HG03442 (cell line): ENCODE measurements around the gene NCKAP5.

Source experiments
- ATAC-seq: cut with Tn5 transposase; IDR thresholded peaks from one replicate; pipeline ENCODE4 v1.9.1; 2021; ENCODE audit warnings: mild to moderate bottlenecking, moderate library complexity; ENCODE audit not compliant: unreplicated experiment

Gene NCKAP5

DNA sequence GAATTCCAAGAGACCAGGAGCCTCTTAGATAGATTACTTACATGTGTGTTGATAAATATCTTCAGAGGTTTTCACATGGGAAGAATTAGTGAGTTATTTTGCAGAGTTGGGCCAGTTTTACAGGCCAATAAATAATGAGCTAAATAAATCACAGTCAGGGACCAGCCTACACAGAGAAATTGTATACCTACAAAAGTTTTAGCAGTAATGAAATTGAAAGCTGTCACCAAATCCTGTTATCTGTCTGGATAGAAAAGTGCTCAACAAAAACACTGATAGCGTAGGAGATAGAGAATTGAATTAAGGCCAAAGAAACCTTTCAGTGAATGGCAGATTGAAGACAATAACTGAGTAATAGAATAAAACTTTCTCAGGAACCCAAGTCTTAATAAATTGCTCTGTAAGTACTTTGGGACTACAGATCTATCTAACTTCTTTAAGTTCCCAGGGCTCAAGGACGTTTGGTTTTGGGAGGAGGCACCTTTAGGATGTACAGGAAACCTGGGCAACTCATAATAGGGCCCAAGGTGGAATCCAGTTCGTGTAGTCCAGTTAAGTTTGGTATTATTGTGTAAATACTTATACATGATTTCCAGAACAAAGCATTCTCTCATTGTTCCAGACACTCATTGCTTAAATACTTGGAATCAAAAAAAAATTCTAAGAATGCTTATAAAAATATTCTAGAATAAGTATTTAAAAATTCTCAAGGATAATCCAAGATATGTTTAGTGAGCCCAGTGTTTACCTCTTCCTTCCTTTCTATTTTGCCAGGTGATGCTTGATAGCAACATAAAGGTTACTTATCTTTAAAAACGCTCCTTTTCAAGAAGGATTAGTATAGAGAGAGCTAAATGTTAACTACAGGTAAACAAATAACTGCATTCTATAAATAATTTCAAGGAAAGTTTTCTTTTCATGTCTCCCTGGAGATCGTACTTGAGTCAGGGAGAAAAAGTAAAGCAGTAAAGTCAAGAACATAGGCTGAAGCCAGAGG lies 134.5 kb downstream of the NCKAP5 start:
- no peak for ATAC-seq

GRCh38 chr2:133432778-133433177 lies 135.5 kb downstream of the NCKAP5 start:
- ATAC-seq, result no peak

DNA sequence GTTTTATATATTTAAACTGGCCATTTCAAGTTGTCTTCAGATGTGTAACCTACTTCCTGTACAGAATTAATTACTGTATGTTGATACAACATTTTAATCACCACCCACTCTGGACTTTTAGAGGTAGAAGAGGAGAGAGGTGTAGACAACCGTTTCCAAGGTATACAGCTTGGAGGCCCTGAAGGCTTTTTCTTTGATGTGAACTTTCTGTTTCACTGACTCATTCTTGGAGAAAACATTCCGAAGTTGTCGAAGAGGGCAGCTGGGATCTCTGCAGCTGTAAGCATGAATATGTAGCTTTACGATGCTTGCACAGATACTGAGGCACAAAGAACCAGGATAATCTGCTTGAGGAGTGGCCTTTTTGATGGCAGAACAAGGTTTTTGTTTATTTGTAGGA lies 137.0 kb downstream of the NCKAP5 start:
- ATAC-seq, result no peak

DNA sequence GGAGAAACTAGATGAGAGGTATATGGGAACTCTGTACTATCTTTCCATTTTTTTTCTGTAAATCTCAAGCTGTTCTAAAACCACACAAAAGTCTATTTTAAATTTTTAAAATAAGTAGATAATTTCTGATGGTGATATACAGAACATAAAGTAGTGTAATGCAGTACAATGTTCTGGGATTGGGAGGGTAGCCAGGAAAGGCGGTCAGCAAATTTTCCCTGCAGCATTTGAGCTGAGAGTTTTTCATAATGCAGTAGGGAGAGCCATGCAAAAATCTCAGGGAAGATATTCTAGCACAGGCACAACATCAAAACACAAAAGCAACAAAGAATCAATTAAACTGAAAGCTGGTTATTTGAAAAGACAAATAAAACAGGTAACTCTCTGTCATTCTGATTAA lies 141.5 kb downstream of the NCKAP5 start:
- no peak for ATAC-seq

GRCh38 chr2:133425612-133426011 lies 142.7 kb downstream of the NCKAP5 start:
- ATAC-seq, result no peak

- no peak for ATAC-seq
These were observed 143.4 kb downstream of the NCKAP5 start for GRCh38 chr2:133424876-133425275.

DNA sequence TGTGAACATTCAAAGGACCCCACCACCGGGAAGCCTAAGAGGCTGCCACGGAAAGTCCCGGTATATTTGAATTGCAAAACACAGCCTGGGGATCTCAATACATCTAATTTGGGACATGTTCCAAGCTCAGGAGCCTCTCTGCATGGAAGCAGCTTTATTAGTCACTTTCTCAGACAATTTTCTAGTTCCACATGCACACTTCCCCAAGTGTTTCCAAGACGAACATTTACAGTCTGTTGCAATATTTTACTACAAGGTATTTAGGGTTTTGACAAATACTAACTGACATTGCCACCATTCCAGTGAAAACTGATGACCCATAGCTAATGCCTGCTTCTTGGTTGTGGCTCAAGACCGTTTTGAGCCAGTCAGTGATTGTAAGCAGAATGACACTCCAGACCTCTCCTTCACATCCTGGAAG lies 145.3 kb downstream of the NCKAP5 start:
- ATAC-seq, result no peak

DNA sequence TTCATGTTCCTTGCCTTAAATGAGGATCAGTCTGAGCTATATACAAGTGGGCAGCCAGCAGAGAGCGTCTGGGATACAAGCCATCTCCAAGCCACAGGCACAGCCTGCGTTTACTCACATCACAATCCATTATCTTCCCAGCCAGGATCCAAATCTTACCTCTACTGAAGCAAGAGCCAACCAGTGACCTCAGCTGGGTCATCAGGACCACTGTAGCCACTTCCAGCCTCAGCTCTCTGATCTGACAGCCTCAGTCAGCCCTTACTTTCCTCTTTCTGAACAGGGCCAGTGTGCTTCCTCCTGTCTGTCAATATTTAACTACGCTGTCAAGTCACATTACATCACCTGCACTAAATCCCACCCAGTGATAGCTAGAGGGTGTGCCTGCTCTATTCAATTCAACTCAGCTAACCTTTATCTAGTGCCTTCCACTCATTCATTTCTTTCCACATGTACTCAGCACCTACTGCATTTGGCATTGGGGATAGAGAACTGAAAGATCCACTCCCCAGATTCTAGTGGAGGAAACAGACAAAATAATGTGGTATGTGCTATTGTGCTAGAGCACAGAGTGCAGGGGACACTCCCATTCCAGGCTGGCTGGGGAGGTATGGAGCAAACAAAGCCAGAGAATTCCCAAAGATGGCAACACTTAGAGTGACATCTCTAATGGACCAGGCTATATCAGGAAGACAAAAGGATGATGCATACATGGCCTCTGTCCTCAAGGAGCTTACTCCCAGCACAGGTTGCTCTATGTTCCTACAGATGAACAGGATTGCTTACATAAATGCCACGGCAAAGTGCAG lies 146.5 kb downstream of the NCKAP5 start:
- ATAC-seq, result peak; percentile 75

GRCh38 chr2:133420788-133421187 lies 147.5 kb downstream of the NCKAP5 start:
- no peak for ATAC-seq

- no peak for ATAC-seq
These were observed 149.6 kb downstream of the NCKAP5 start for GRCh38 chr2:133418671-133419070.

- ATAC-seq, result no peak
These were observed 150.2 kb downstream of the NCKAP5 start for GRCh38 chr2:133418021-133418420.

DNA sequence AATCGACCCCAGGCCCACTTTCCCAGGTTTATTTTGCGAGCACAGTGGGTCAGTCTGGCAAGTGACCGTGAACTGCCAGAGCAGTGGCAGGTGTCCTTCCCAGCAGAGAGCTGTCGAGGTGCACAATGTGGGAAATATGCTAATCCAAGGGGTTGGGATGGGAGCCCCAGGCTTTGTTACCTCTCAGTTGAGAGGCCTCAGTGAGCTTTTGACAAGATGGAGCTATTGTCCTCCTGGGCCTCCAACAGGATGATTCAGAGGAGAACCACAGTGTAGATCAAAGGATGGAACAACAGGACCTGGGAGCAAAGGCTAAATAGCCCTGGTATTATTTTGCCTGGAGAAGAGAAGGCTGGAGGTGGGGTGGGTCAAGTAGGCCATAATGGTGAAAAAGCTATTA lies 150.8 kb downstream of the NCKAP5 start:
- ATAC-seq, result no peak

DNA sequence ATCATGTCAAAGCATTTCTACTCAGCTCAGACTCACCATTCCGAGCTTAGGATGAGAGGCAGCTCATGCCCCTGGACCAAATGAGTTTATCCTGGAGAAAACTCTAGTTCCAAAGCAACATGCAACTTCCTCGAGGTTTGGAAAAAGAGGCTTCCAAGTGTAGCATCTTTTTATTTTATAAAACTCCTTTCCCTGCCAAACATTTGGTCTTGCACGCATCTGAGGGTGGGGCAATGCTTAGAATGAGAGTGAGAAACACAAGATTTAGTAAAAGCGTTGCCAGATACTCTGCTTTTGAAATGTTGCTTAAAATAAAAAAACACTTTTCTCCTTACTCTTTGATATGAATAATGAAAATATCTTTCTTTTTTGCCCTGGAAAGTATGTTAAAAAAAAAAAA lies 151.5 kb downstream of the NCKAP5 start:
- no peak for ATAC-seq

DNA sequence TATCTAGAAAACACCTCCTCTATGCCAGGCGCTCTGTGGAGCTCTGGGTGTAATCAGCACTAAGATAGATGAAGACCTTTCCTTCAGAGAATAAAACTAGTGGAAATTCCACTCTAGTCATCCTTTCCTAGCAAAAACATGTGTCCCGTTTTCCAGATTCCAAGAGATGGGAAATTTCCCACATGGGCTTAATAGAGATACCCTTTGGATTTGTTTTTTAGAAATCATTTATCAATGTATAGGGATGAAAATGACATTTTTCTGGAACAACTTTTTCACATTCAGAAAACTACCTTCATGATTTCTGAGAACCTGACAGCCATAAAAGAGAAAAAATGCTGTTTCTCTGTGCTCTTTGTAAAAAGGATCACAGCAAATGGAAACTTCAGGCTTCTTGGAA lies 152.1 kb downstream of the NCKAP5 start:
- no peak for ATAC-seq

GRCh38 chr2:133415210-133415876 lies 152.9 kb downstream of the NCKAP5 start:
- ATAC-seq, result no peak

- no peak for ATAC-seq
These were observed 153.6 kb downstream of the NCKAP5 start for GRCh38 chr2:133414486-133415209.

GRCh38 chr2:133413863-133414262 lies 154.4 kb downstream of the NCKAP5 start:
- no peak for ATAC-seq

GRCh38 chr2:133412694-133413093 lies 155.6 kb downstream of the NCKAP5 start:
- ATAC-seq, result no peak

- ATAC-seq, result no peak
These were observed 156.4 kb downstream of the NCKAP5 start for GRCh38 chr2:133411857-133412256.

DNA sequence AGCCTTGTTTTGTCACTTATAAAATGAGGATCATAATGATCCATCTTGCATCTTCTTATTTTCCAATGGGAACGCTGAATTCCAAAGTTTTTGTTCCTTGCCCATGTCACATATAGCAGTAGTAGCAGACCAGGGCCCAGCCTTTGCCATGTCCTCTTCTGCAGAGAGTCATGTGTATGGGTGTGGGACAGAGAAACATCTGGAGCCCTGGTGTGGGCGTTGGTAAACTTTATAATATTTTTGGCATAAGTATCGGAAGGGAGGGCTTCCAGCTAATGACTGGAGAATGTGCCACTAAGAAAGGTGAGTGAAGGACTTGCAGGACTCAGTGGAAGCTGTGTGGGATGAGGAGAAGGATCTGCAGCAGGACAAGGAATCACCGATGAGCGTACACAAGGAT lies 157.2 kb downstream of the NCKAP5 start:
- ATAC-seq, result no peak
